Keratinocyte (primary cell): Measurements from ENCODE around the gene KDM6B. TPM values are rescaled to one million over a fixed set of nuclear protein-coding genes. Genes with fewer than 3 reads are reported as not detected.

ENCODE experiments used
- DNase-seq: peaks from one replicate; pipeline ENCODE4 v3.0.0-alpha.2; 2011; ENCODE audit warnings: low read depth, missing footprints, low spot score
- FAIRE-seq: peaks from 2 replicates; lab custom pipeline; 2011; peaks lifted over from hg19 to GRCh38; lab: Jason Lieb, UNC
- H2AFZ ChIP-seq: 2 replicates; pipeline ENCODE4 v1.6.0; 2012; ENCODE audit warnings: low read length, control low read depth, inconsistent platforms; ENCODE audit not compliant: control insufficient read depth
- H3K27ac ChIP-seq: 2 replicates; pipeline ENCODE4 v1.5.1; 2011; ENCODE audit warnings: low read length; ENCODE audit not compliant: control insufficient read depth, insufficient read depth
- H3K27me3 ChIP-seq: 3 replicates; pipeline ENCODE4 v1.6.0; 2011; ENCODE audit warnings: low read length; ENCODE audit not compliant: control insufficient read depth, insufficient read depth; ENCODE audit errors: extremely low read depth
- H3K36me3 ChIP-seq, 2 experiments: 2 replicates in 1 of 2; 3 replicates in 1 of 2; pipeline ENCODE4 v1.5.1; 2011; ENCODE audit warnings: low read length in 2 of 2, mild to moderate bottlenecking in 1 of 2; ENCODE audit not compliant: control insufficient read depth in 2 of 2, insufficient read depth in 2 of 2; ENCODE audit errors: extremely low read depth in 1 of 2
- H3K4me1 ChIP-seq: 3 replicates; pipeline ENCODE4 v1.5.1; 2011; ENCODE audit warnings: low read length; ENCODE audit not compliant: control insufficient read depth, insufficient read depth; ENCODE audit errors: extremely low read depth
- H3K4me2 ChIP-seq: 3 replicates; pipeline ENCODE4 v1.6.0; 2011; ENCODE audit warnings: low read depth, low read length; ENCODE audit not compliant: control insufficient read depth, insufficient read depth; ENCODE audit errors: extremely low read depth
- H3K4me3 ChIP-seq, 3 experiments: fragments of 200-600 bp in 1 of 3; sonication (generic) in 1 of 3; 2 replicates in 2 of 3; 3 replicates in 1 of 3; pipeline ENCODE4 v1.5.1; 2011 to 2016; ENCODE audit warnings: low read length in 3 of 3, mild to moderate bottlenecking in 3 of 3, control low read depth in 2 of 3, inconsistent platforms in 1 of 3, low read depth in 1 of 3, mixed read lengths in 1 of 3, mixed run types in 1 of 3, moderate library complexity in 1 of 3; ENCODE audit not compliant: control insufficient read depth in 2 of 3, insufficient read depth in 2 of 3; ENCODE audit errors: extremely low read depth in 1 of 3
- H3K79me2 ChIP-seq: 2 replicates; pipeline ENCODE4 v1.6.0; 2012; ENCODE audit warnings: low read length; ENCODE audit not compliant: control insufficient read depth, insufficient read depth
- H3K9ac ChIP-seq: 3 replicates; pipeline ENCODE4 v1.6.0; 2011; ENCODE audit warnings: low read length; ENCODE audit not compliant: control insufficient read depth, insufficient read depth; ENCODE audit errors: extremely low read depth
- H3K9me1 ChIP-seq: 3 replicates; pipeline ENCODE4 v1.6.0; 2011; ENCODE audit warnings: low read length; ENCODE audit not compliant: control insufficient read depth, insufficient read depth; ENCODE audit errors: extremely low read depth
- H3K9me3 ChIP-seq: 2 replicates; pipeline ENCODE4 v1.5.1; 2012; ENCODE audit warnings: low read depth, low read length; ENCODE audit not compliant: control insufficient read depth
- H4K20me1 ChIP-seq: 3 replicates; pipeline ENCODE4 v1.6.0; 2011; ENCODE audit warnings: low read length; ENCODE audit not compliant: control insufficient read depth, insufficient read depth; ENCODE audit errors: extremely low read depth
- EZH2 ChIP-seq: IDR thresholded peaks from one replicate; pipeline ENCODE4 v1.6.1; 2012; ENCODE audit warnings: inconsistent platforms, mild to moderate bottlenecking, low read length, moderate library complexity
- dilution Hi-C: fragments of 300-500 bp; cut with MboI; formaldehyde crosslinking; loops from one replicate; pipeline ENCODE4 v1.7.0; 2020; ENCODE audit warnings: low sequenced_read_pairs; ENCODE audit not compliant: extremely low pct_ligation_motif_present
- polyA plus RNA-seq, 5 experiments: library from polyadenylated mRNA; depleted of rRNA in 3 of 5; stranded (reverse) in 3 of 5; stranded (forward) in 1 of 5; unstranded in 1 of 5; fragments of >200 nt; gene quantifications; 1 replicate in 1 of 5; 2 replicates in 3 of 5; 3 replicates in 1 of 5; pipeline versions ENCODE4 v1.2.1 to v1.2.3, GENCODE V29; 2011 to 2012; ENCODE audit warnings: missing spikeins in 2 of 5, low read depth in 1 of 5, low replicate concordance in 1 of 5
- TF ChIP-seq, protein P1 (sequence below), 3 experiments: IDR thresholded peaks in 1 of 3; conservative IDR thresholded peaks in 1 of 3; optimal IDR thresholded peaks in 1 of 3; 2 replicates in 2 of 3; 3 replicates in 1 of 3; pipeline versions ENCODE3 to v1.5.1; 2011; ENCODE audit warnings: low read length in 3 of 3, mild to moderate bottlenecking in 3 of 3, moderate library complexity in 2 of 3, control low read depth in 1 of 3, inconsistent platforms in 1 of 3; ENCODE audit not compliant: insufficient read depth in 2 of 3; ENCODE audit errors: extremely low read depth in 1 of 3

The KDM6B gene
- polyA plus RNA-seq, 1 donor (not counting 4 experiments of a cell fraction or from before 2014, with no cell fraction given), result 1.6 TPM

GRCh38 chr17:7816926-7817642 is 16.9 kb upstream of the KDM6B start:
- TF ChIP-seq, protein P1, sequence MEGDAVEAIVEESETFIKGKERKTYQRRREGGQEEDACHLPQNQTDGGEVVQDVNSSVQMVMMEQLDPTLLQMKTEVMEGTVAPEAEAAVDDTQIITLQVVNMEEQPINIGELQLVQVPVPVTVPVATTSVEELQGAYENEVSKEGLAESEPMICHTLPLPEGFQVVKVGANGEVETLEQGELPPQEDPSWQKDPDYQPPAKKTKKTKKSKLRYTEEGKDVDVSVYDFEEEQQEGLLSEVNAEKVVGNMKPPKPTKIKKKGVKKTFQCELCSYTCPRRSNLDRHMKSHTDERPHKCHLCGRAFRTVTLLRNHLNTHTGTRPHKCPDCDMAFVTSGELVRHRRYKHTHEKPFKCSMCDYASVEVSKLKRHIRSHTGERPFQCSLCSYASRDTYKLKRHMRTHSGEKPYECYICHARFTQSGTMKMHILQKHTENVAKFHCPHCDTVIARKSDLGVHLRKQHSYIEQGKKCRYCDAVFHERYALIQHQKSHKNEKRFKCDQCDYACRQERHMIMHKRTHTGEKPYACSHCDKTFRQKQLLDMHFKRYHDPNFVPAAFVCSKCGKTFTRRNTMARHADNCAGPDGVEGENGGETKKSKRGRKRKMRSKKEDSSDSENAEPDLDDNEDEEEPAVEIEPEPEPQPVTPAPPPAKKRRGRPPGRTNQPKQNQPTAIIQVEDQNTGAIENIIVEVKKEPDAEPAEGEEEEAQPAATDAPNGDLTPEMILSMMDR (optimal IDR thresholded peaks at IDR 0.05 in 1 of 3, IDR thresholded peaks at IDR 0.05 in 1 of 3, conservative IDR thresholded peaks at IDR 0.05 in 1 of 3; ENCODE audit: extremely low read depth in 1 of 3, insufficient read depth in 2 of 3, low read length in 3 of 3), result no peak
- no peak for TF ChIP-seq EZH2
- dilution Hi-C loops, result no loop called here
- no peak for FAIRE-seq
- H3K4me3 ChIP-seq, result no peak overlapping the region
- H3K9me3 ChIP-seq, result no peaks in the 10 kb centered on the region
- no peaks in the 10 kb centered on the region for H3K9me1 ChIP-seq
- no peaks in the 10 kb centered on the region for H3K36me3 ChIP-seq
- no peak overlapping the region for H3K27ac ChIP-seq
- no peak overlapping the region for H2AFZ ChIP-seq
- H3K27me3 ChIP-seq, result no peaks in the 10 kb centered on the region
- H4K20me1 ChIP-seq, result no peaks in the 10 kb centered on the region
- DNase-seq, result no peak
- H3K9ac ChIP-seq, result no peak overlapping the region
- no peaks in the 10 kb centered on the region for H3K79me2 ChIP-seq
- no peaks in the 10 kb centered on the region for H3K4me1 ChIP-seq
- H3K4me2 ChIP-seq, result no peak overlapping the region

DNA sequence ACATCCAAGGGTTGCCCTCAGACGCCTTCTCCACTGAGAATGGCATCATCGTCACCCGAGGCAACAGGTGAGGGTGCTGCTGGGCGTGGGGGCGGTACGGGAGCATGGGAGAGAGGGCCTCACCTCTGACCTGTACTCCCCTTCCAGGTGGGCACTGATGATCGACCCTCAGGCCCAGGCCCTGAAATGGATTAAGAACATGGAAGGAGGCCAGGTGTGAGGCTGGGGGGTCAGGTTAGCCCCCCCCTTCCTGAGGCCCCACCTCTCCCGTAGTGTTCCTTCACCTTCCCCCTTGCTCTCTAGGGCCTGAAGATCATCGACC is 16.4 kb upstream of the KDM6B start:
- H4K20me1 ChIP-seq, result no peaks in the 10 kb centered on the region
- H3K36me3 ChIP-seq, result no peaks in the 10 kb centered on the region
- no peaks in the 10 kb centered on the region for H3K27me3 ChIP-seq
- H3K9me1 ChIP-seq, result no peaks in the 10 kb centered on the region
- H3K4me3 ChIP-seq, result no peak overlapping the region
- H3K4me2 ChIP-seq, result no peak overlapping the region
- dilution Hi-C loops, result no loop called here
- TF ChIP-seq, protein P1 (optimal IDR thresholded peaks at IDR 0.05 in 1 of 3, IDR thresholded peaks at IDR 0.05 in 1 of 3, conservative IDR thresholded peaks at IDR 0.05 in 1 of 3; ENCODE audit: extremely low read depth in 1 of 3, insufficient read depth in 2 of 3, low read length in 3 of 3), result no peak
- TF ChIP-seq EZH2, result no peak
- H3K79me2 ChIP-seq, result no peaks in the 10 kb centered on the region
- H3K9ac ChIP-seq, result no peak overlapping the region
- no peaks in the 10 kb centered on the region for H3K4me1 ChIP-seq
- H3K9me3 ChIP-seq, result no peaks in the 10 kb centered on the region
- H2AFZ ChIP-seq, result no peak overlapping the region
- H3K27ac ChIP-seq, result no peak overlapping the region
- FAIRE-seq (no peak), DNase-seq (no peak)
